Measurements from ENCODE around the gene MAML2.

Gene MAML2

GRCh38 chr11:96081561-96081960 is 261.4 kb downstream of the MAML2 start:
- no peak for DNase-seq

GRCh38 chr11:96079691-96080090 is 263.3 kb downstream of the MAML2 start:
- no peak for DNase-seq

DNA sequence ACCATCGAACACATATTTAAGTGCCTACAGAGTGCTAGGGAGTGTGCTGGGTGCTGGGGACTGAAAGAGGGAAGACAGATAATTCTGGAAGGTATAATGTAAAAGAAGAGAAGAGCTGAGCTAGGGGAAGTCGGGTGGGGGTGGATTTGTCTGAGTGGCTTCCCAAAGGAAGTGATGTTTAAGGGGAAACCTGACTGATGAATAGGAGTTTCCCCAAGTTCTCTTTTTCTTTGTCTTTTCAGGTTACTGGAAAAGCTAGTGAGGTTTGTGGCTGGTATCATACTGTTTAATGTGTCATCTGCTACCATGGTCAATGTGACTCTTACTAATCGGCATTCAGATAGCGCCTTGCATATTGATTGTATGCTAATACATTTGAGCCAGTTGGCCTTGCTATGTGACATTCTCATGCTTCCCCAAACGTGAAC is 267.4 kb downstream of the MAML2 start:
- DNase-seq: peak in 1 of 56 donors; percentile 15

- DNase-seq: no peak
These were observed 268.3 kb downstream of the MAML2 start for GRCh38 chr11:96074551-96075310.

DNA sequence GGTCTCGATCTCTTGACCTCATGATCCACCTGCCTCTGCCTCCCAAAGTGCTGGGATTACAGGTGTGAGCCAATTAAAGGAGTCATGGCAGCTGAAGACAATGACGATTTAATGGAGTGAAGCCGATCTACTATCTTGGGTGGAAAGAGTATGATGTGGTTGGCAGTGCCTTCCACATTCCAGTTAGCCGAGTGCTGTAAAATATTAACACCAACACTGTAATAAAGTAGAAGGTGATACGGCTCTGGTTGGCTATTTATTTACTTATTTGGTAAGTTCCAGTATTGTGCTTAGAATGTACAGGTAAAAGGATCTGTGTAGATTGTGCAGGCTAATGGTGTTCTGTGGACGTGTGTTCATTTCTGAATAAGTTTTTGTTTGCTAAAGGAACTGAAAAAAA is 269.5 kb downstream of the MAML2 start:
- DNase-seq: no peak

DNA sequence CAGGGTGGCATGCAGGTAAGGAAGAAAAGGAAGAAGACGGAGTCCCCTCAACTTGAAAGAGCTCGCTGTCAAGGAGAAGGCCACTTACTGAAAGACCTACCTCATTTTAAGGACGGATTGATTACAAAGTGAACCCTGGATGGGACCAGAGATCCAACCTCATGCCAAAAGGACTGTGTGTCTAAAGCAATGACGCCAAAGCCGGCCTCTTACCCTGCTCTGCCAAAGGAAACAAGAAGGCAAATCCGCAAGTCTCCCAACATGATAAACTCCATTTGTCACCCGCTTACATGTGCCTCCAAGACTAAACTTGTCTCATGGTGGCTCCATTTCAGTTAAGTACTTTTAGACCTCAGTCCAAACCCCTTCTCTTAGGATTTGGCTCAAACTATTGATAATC is 270.4 kb downstream of the MAML2 start:
- no peak for DNase-seq

DNA sequence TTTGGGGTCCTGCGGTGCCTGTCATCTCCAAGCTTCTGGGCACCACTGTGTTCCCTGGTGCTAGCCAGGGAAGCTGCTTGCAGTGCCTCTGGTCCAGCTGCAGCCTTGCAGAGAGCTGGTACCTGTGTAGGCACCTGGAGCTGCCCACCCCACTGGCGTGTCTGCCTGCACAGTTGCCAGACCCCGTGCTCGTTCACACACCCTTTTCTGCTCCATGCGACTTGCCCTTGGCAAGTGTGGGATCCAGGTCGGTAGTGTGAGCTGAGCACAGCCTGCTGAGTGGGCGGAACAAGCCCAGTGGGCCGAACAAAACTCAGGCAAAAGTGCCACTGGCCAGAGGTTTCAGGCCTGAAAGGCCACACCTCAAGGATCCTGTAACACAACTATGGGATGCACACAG is 272.5 kb downstream of the MAML2 start:
- no peak for DNase-seq

GRCh38 chr11:96067160-96067559 is 275.8 kb downstream of the MAML2 start:
- DNase-seq: no peak

GRCh38 chr11:96065379-96065778 is 277.6 kb downstream of the MAML2 start:
- DNase-seq: no peak

DNA sequence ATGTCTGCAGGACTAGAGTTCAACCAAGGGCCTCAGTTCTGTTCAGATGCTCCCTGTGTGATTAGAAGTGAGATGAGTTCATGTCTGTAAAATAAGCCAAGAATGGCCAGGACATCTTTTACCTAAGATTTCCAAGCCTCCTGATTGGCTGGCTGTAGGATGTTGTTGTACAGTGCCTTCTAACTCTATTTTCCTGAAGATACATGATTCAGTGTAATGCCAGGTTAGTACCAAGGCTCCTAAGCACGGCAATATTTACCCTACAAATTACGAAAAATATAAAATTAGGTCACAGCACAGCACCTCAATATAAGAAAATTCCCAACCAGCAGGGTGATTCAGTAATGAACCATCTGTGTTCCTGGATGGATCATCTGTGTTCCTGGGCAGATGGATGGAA is 279.1 kb downstream of the MAML2 start:
- no peak for DNase-seq

- DNase-seq: no peak
These were observed 279.9 kb downstream of the MAML2 start for GRCh38 chr11:96063053-96063452.

GRCh38 chr11:96062134-96062533 is 280.9 kb downstream of the MAML2 start:
- DNase-seq: no peak

DNA sequence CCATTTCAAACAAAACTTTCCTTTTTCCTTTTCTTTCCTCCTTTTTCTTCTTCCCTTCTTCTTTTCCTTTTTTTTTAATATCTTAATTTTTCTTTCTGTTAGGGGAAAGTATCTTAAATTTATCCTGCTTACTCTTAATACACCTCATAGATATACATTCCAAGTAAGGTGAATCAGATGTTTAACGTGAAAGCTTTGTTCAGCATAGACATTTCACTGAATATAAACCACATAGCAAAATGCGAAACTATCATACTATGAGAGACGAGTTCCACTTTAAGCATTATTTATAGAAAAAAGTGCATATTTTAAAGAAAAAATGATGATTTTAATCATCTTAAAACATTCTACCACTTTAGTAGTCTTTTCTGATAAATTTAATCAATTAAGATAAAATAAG is 281.3 kb downstream of the MAML2 start:
- no peak for DNase-seq

DNA sequence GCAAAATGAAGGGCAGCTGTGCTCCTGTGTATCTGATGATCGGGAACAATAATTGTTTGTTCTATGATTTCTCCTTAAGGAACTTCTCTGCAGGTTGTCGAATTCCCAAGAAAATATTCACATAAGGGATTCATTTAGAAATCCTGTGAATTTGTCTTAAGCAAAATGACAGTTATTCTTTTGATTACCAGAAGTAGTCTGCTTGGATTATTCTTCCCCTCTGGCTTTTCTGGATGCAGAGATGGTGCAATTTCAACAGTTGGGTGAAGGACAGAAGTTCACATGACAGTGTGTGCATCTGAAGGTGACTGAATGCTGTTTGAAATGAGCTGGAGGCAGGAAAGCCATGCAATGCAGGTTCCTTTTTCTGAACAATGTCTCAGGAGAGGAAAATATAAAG is 281.9 kb downstream of the MAML2 start:
- no peak for DNase-seq

DNA sequence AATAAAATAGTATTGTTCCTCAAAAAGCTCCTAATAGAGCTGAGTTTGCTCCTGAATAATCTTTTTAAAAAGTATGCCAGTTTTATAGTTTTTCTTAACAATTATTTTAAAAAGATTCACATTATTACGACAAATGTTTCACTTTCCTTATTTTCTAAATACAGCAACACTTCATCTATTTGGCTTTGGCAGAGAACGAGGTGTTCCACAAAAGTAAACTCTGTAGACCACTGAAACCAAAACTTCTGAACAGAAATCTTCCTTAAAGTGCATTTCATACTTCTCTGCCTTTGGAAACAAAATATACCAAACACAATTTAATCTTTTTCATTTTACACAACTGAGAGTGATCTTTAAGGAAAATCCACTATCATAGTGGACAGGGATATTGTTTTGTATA is 285.5 kb downstream of the MAML2 start:
- no peak for DNase-seq

- no peak for DNase-seq
These were observed 286.4 kb downstream of the MAML2 start for GRCh38 chr11:96056576-96056975.

- DNase-seq: peak in 1 of 56 donors; percentile 11
These were observed 287.1 kb downstream of the MAML2 start for GRCh38 chr11:96055706-96056387.

- no peak for DNase-seq
These were observed 287.9 kb downstream of the MAML2 start for GRCh38 chr11:96054870-96055705.

GRCh38 chr11:96052921-96053651 is 289.9 kb downstream of the MAML2 start:
- DNase-seq: no peak

DNA sequence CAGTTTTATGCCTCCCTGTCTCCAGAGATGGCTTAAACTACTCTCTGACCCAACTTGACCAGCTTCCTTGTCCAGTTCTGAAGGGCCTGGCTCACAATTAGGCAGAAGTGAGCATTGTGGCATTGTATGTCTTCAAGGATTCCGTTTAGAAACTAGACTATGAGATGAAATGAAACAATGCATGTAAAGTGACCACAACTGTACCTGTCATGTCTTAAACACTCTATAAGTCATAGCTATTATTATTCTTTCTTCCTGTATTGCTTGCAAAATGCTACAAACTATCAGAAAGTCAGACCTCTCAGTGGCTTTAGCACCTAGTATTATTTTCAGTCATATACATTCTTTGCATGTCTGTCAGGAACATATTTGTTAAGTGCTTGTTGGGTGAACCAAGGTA is 291.2 kb downstream of the MAML2 start:
- DNase-seq: no peak

- DNase-seq: no peak
These were observed 292.4 kb downstream of the MAML2 start for GRCh38 chr11:96050435-96051182.

Data from nucleus accumbens (tissue), 56 donors.